Astrocyte of the spinal cord (primary cell): ENCODE measurements around the gene VSIG10L.

Experiments used
- DNase-seq: peaks from one replicate; pipeline ENCODE4 v3.0.0; 2011; ENCODE audit warnings: low read depth, low spot score
- H3K4me3 ChIP-seq: 2 replicates; pipeline ENCODE4 v1.5.1; 2011; ENCODE audit warnings: low read depth, mild to moderate bottlenecking, low read length, moderate library complexity
- in situ Hi-C: cut with HindIII; loops from 2 replicates; pipeline ENCODE4 v1.10.0; 2017; ENCODE audit warnings: low sequenced_read_pairs
- TF ChIP-seq, protein P1 (sequence below): IDR thresholded peaks from 2 replicates; pipeline ENCODE4 v1.5.1; 2012; ENCODE audit warnings: low read depth, mild to moderate bottlenecking, low read length, inconsistent platforms

The VSIG10L gene

DNA sequence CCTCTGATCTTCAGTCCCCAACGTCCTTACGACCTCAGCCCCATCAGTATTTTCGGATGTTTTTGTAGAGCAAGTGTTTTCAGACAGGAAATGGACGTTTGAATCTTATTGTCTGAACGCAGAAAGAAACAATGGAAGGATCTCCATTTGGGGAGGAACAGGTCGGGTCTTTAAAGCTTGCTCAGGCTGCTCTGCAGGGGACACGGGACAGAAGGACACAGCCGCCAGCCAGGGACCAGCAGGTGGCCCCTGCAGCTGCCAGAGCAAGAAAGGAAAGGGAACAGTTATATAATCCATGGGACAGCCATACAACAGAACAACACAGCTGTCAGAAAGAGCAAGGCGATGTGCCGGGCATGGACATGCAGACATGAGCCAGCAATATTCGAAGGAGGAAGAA is 49.0 kb downstream of the VSIG10L start:
- TF ChIP-seq, protein P1, sequence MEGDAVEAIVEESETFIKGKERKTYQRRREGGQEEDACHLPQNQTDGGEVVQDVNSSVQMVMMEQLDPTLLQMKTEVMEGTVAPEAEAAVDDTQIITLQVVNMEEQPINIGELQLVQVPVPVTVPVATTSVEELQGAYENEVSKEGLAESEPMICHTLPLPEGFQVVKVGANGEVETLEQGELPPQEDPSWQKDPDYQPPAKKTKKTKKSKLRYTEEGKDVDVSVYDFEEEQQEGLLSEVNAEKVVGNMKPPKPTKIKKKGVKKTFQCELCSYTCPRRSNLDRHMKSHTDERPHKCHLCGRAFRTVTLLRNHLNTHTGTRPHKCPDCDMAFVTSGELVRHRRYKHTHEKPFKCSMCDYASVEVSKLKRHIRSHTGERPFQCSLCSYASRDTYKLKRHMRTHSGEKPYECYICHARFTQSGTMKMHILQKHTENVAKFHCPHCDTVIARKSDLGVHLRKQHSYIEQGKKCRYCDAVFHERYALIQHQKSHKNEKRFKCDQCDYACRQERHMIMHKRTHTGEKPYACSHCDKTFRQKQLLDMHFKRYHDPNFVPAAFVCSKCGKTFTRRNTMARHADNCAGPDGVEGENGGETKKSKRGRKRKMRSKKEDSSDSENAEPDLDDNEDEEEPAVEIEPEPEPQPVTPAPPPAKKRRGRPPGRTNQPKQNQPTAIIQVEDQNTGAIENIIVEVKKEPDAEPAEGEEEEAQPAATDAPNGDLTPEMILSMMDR: no peak
- in situ Hi-C loops: no loop called here

DNA sequence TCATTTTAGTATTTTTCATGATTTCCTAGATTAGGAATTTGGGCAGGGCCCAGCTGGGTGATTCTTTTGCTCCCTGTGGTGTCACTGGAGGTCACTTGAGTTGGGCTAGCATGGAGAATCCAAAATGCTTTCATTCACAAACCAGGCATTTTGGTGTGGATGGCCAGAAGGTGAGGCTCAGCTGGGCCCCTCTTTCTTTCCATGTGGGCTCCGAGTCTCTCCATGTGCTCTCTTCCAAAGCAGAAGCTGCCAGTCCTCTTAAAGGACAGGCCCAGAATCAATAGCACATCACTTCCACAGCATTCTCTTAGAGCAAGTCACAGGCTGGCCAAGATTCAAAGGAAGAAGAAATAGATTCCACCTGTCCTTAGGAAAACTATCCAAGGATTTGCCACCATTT is 52.3 kb downstream of the VSIG10L start:
- no peak for DNase-seq
- H3K4me3 ChIP-seq: no peak overlapping the region
- in situ Hi-C loops: no loop called here
- TF ChIP-seq, protein P1: no peak

More for the DNA sequence above, 49.0 kb downstream of the VSIG10L start:
- H3K4me3 ChIP-seq: no peak overlapping the region
- no peak for DNase-seq

DNA sequence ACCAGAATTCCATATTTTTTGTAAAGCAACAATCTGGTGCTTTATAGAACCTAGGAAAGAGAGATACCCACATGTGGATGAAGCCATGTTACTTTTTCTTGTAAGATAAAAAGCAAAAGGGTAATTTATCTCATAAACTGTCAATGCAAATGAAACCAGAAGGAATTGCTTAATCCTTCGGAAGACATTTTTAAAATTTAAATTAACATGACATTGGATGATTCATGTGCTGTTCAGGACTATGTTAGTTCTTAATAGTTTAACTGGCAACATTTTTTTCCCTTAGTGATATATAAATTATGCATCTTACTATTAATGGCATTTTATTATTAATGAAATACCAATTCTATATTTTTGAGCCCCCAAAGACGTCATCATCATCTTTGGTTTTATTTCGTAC is 56.3 kb downstream of the VSIG10L start:
- in situ Hi-C loops: no loop called here
- DNase-seq: no peak
- no peak overlapping the region for H3K4me3 ChIP-seq
- TF ChIP-seq, protein P1: no peak

DNA sequence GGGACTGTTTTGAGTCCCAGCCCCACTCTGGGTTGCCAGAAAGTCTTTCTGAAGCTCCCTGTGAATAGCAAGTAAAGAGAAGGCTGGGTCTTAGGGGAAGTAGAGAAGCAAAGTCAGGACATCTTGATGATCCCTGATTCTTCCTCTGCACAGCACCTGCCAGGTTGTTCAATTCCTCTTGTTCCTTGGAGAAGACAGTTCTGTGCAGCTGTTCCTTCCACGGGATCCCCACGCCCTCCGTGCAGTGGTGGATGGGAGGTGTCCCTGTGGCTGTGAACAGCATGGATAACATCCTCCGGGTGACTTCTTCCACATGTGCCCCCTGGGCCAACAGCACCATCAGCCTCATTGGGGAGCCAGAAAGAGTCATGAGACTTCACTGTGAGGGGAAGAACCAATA is 59.6 kb downstream of the VSIG10L start:
- no peak overlapping the region for H3K4me3 ChIP-seq
- in situ Hi-C loops: no loop called here
- TF ChIP-seq, protein P1: no peak
- DNase-seq: no peak
